Measurements from ENCODE around the gene GPATCH8. TPM values are rescaled to one million over a fixed set of nuclear protein-coding genes. Genes with fewer than 3 reads are reported as not detected.

Gene GPATCH8
- total and polyA plus RNA-seq, 2 of the 8 experiments (the other 6 are each of a cell fraction or from before 2014, with no cell fraction given), result 20.5 to 58.1 TPM

GRCh38 chr17:44386182-44386525 lies 117.1 kb downstream of the GPATCH8 start (continued):
- TF ChIP-seq CHD7 (IDR thresholded peaks at IDR 0.05; ENCODE audit: insufficient replicate concordance, low read length) (no peak), CBX5 (IDR thresholded peaks at IDR 0.05; ENCODE audit: low read depth, low read length) (no peak), SIN3A (conservative IDR thresholded peaks at IDR 0.05 in 1 of 2, IDR thresholded peaks at IDR 0.05 in 1 of 2; ENCODE audit: low read depth in 1 of 2, low read length in 2 of 2) (no peak), RXRA (IDR thresholded peaks at IDR 0.05; ENCODE audit: insufficient read depth, low read depth, low read length) (no peak), SIX5 (IDR thresholded peaks at IDR 0.05; ENCODE audit: low read depth, low read length) (no peak), EGR1 (IDR thresholded peaks at IDR 0.05; ENCODE audit: borderline replicate concordance, low read depth, low read length) (no peak), POLR2AphosphoS5 (IDR thresholded peaks at IDR 0.05; ENCODE audit: low read depth, low read length) (no peak), BCL11A (IDR thresholded peaks at IDR 0.05; ENCODE audit: low read depth in 2 of 2, low read length in 2 of 2) (no peak)
- TF ChIP-seq, protein P1, sequence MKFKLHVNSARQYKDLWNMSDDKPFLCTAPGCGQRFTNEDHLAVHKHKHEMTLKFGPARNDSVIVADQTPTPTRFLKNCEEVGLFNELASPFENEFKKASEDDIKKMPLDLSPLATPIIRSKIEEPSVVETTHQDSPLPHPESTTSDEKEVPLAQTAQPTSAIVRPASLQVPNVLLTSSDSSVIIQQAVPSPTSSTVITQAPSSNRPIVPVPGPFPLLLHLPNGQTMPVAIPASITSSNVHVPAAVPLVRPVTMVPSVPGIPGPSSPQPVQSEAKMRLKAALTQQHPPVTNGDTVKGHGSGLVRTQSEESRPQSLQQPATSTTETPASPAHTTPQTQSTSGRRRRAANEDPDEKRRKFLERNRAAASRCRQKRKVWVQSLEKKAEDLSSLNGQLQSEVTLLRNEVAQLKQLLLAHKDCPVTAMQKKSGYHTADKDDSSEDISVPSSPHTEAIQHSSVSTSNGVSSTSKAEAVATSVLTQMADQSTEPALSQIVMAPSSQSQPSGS (IDR thresholded peaks at IDR 0.05; ENCODE audit: low read length), result no peak

Data from H1 (cell line).